AG09319 (cell line): ENCODE results near the gene LY6G6D.

ENCODE experiments used
- DNase-seq: peaks from one replicate; pipeline ENCODE4 v3.0.0-alpha.2; 2010; ENCODE audit warnings: low read depth; ENCODE audit errors: extremely low read depth
- CTCF ChIP-seq: IDR thresholded peaks from 2 replicates; pipeline ENCODE4 v1.5.1; 2011; ENCODE audit warnings: low read depth, mild to moderate bottlenecking, inconsistent platforms, low read length, moderate library complexity

LY6G6D gene

GRCh38 chr6:31764198-31764597, 49.0 kb downstream of the LY6G6D start:
- TF ChIP-seq CTCF: no peak
- DNase-seq: no peak

GRCh38 chr6:31765559-31765909, 50.4 kb downstream of the LY6G6D start:
- TF ChIP-seq CTCF: no peak
- DNase-seq: no peak

- no peak for TF ChIP-seq CTCF
- no peak for DNase-seq
These were observed 51.0 kb downstream of the LY6G6D start for GRCh38 chr6:31765910-31766794.

GRCh38 chr6:31767096-31767645, 52.0 kb downstream of the LY6G6D start:
- no peak for TF ChIP-seq CTCF
- no peak for DNase-seq
